IPS-NIHi7 (cell line): Measurements from ENCODE around the gene DIPK1B.

Experiments used
- DNase-seq: peaks from one replicate; pipeline ENCODE4 v3.0.0; 2012; ENCODE audit warnings: mixed read lengths; ENCODE audit errors: extremely low spot score

Gene DIPK1B

DNA sequence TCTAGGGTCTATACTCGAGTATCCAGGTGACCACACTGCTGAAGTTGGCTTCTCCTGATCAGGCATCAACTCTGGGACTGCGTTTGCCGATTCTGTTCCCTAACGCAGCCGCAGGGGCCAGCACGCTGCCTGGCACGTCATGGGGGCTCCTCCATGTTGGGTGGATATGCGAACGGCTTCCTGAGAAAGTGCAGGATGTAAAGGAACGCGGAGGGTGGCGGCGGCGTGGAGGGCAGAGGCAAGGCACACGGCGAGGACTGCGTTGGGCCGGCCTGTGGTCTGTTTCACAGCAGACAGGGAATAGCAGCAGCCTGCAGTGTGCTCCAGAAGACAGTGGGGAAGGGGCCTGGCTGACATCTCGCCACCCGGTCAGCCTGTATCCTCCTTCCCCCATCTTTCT lies 26.6 kb downstream of the DIPK1B start:
- no peak for DNase-seq

DNA sequence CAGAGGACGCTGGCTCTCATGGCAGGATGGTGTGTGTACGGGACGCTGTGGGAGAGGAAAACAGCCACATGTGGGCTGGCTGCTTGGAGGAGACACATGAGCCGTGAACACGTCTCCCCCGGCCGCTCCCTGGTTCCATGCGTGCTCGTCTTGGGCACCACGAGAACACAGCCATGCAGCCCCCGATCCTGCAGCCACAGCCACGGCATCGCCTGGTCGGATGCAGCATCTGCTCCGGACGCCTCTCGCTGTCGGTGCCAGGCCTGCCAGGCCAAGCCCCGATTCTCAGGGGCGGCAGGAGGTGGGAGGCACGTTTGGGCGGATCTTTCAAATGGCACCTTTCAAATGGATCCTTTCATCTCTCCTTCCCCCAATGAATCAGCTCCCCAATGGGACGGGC lies 27.1 kb downstream of the DIPK1B start:
- DNase-seq: no peak

DNA sequence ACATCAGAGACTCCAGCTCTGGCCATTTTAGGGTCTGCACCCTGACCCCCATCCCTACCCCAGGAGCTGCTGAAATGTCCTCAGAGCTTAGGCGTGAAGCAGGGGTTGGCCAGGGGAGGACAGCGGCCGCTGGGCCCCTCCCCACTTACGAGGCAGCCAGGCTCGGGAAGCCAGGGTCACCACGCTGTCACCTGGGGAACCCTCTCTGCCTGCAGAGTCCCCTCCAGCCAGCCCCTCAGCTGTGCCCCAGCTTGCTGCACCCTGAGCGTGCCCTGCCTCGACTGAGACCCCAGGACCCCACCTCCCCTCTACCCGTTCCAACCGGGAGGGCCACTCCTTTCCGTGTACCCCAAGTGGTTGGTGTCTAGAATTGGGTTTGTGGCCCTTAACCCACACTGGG lies 27.7 kb downstream of the DIPK1B start:
- no peak for DNase-seq

DNA sequence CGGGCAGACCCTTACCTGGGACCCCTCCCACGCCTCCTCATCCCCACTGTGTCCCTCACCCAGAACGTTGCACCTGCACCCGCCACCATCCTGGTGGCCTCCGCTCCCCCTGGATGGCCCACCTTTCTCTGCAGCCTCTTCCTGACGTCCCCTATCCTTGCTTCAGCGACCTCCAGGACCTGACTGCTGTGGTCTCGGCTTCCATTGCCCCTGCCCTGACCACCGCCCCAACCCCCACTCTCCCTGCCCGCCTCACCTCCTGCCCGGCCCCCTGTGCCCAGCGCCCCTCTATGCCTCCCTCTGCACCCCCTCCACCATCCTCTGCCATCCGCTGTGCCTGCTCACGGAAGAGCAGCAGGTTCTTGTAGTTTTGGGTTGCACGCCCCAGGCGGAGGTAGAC lies 28.1 kb downstream of the DIPK1B start:
- DNase-seq: no peak

DNA sequence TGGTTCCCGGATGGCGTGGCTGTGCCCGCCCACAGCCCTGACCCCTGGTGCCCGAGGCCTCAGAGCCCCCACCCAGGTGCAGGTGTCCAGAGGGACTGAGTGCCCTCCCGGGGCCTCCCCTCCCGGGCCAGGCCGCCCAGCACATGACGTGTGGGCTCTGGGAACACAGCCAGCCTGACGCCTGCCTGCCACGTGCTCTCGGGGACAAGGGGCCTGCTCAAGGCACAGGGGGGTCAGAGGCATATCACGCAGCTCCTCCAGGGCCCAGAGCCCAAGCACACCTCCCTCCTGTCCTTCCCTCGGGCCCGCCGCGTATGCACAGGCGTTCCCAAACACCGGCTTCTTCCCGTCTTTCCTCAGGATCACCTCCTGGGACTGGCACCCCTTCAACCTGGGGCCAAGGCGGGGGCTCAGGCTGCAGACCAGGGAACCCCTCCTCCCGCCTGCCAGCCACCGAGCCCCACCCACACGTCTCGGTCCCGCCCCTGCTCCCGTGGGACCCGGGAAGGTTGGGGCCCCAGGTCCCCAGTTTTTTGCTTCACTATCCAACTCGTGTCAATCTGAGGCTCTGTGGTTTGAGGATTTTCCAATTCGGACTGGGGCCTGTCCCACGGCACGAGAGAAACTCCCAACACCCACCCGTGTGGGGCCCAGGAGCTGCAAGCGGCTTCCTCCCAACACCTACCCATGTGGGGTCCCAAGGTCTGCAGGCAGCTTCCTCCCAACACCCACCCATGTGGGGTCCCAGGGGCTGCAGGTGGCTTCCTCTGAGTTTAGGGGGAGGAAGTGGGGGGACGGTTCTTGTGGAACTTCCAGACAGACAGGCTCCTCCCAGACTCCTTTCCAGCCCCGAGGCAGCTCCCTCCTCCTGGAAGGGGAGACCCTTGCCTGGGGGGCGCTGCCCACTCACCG lies 28.9 kb downstream of the DIPK1B start:
- DNase-seq: no peak

DNA sequence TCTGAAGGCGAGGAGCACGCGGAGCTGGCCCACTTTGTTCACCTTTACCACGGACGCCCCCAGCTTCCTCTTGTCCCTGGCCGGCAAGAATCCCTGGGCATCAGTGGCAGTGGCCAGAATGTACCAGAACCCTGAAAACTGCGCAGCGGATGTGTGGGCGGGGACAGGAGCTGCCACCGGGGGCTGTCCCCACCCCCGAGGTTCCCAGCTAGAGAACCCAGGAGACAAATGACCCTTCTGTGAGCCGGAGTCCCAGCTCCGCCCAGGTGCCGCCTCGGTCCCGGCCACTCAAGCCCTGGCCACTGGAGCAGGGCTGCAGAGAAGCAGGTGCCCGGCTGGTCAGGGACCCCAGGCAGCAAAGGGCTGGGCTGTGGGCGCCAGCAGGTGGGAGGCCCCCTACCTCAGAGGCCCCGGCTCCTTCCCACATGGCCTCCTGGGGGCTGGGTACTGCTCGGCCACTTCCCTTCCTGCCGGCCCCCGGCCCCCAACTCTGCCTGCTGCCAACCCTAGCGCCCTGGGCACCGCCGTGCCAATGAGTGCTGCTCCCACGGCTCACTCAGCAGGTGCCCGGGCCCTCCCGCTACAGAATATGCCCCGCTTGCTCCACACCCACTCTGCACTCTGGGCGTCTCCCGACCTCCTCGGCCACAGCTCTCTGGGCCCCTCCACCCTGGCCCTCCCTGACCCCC lies 29.7 kb downstream of the DIPK1B start:
- no peak for DNase-seq

DNA sequence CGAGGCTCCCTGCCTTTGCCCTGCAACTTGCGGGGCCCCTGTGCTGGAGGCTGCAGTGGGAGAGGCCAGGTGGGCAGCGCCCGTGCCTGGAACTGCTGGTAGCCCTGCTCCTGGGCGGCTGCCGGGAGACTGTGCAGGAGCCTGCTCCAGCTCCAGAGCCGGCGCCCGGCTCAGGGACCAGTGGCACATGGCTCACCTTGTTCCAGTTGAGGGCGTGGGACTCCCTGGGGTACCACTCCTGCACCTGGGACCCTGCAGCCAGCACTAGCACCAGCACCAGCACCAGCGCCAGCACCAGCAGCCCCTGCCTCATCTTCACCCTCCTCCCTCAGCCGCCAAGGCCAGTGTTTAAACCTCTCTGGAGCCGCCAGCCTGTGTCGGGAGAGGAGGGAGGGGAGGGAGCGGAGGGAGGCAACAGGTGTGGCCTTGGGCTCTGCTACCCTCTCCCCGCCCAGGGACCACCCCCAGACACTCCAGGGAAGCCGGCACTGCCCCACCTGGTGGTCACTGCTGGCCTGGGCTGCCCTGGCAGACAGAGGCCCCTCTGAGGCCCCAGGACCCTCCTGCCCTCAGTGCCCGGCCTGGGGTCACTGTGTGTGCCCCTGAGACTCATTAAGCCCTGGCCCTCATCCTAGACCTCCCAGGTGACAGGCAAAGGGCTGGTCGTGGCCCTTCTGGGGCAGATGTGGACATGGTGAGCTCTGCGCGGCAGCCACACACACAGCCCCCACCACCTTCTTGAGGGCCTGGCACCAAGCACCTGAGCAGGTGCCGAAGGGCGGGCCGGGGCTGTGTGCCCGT lies 30.4 kb downstream of the DIPK1B start, which contains the start of gene LCN10:
LCN10 (minus strand) TSS at position 350 of the 801 bp plus-strand sequence; CDS start at position 313, 37 bp downstream.
- DNase-seq: peak; percentile 77

GRCh38 chr9:136743639-136744211 lies 31.4 kb downstream of the DIPK1B start:
- no peak for DNase-seq

DNA sequence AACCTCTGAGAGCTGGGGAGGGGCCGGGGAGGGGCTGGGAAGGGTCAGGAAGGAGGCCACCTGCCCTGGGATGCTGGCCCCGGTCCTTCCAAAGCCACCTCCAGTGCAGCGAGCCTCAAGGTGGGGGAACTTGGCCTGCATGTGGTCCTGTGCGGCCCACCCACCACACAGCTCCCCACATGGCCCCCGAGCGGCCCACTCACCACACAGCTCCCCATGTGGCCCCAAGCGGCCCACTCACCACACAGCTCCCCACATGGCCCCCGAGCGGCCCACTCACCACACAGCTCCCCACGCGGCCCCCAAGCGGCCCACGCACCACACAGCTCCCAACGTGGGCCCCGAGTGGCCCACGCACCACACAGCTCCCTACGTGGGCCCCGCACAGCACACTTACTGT lies 32.4 kb downstream of the DIPK1B start:
- DNase-seq: no peak

GRCh38 chr9:136745389-136746154 lies 33.2 kb downstream of the DIPK1B start:
- DNase-seq: no peak

DNA sequence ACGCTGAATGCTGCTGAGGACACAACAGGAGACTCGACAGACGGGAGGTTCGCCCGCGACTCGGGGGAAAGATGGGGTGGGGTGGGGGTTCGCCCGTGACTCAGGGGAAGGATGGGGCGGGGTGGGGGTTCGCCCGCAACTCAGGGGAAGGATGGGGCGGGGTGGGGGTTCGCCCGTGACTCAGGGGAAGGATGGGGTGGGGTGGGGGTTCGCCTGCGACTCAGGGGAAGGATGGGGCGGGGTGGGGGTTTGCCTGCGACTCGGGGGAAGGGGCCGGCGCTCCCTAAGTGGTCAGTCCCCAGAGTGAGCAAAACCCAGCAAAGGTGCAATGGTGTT lies 33.8 kb downstream of the DIPK1B start:
- DNase-seq: no peak

- DNase-seq: no peak
Observed at GRCh38 chr9:136746621-136747020, 34.2 kb downstream of the DIPK1B start.

DNA sequence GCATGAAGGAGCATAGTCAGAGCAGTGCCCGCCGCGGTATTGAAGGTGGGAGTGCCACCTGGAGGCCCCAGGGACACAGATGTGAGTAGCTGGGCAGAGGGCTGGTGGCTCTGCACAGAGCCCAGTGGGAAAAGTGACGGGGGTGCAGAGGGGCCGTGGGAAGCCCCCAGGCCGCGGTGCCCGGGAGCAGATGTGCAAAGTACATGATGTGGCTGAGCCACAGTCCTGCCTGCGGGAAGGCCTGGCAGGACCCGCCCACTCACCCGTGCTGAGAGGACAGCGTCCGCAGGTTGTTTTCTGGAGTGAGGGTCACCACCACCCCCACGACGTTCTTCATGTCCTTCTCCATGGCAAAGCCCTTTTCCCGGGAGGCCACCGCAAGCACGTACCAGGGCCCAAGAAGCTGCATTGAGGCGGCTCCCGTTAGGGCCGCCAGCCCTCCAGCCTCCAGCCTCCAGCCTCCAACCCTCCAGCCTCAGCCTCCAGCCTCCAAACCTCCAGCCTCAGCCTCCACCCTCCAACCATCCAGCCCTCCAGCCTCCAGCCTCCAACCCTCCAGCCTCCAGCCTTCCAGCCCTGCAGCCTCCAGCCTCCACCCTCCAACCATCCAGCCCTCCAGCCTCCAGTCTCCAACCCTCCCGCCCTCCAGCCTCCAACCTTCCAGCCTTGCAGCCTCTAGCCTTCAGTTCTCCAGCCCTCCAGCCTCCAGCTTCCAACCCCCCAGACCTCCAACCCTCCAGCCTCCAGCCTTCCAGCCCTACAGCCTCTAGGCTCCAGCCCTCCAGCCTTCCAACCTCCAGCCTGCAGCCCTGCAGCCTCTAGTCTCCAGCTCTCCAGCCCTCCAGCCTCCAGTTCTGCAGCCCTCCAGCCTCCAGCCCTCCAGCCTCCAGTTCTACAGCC lies 35.0 kb downstream of the DIPK1B start:
- DNase-seq: no peak

- no peak for DNase-seq
Observed at GRCh38 chr9:136748201-136748600, 35.8 kb downstream of the DIPK1B start, which contains the start of gene LCN6. TSS of gene LCN6 (minus strand) at chr9:136748525. CDS start at chr9:136748483, 42 bp downstream.

- DNase-seq: no peak
Observed at GRCh38 chr9:136748666-136749611, 36.6 kb downstream of the DIPK1B start.

GRCh38 chr9:136750526-136750925 lies 38.2 kb downstream of the DIPK1B start:
- DNase-seq: no peak

DNA sequence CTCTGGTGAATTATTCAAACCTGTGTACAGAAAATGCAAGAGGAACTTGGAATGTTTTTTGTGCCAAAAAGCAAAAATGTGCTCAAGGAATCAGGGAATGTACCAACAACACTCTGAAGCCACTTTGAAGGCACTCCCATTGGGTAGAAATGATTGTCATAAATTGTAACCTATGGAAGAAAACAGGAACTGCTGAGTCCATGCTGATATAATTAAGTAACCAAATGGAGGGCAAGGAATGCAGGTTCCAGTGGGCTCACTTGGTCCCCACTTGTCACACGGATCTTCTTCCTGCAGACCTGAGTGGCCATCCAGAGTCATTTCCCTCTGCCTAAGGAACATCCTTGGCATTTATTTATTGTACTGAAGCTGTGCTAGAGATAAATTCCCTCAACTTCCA lies 38.9 kb downstream of the DIPK1B start:
- no peak for DNase-seq

DNA sequence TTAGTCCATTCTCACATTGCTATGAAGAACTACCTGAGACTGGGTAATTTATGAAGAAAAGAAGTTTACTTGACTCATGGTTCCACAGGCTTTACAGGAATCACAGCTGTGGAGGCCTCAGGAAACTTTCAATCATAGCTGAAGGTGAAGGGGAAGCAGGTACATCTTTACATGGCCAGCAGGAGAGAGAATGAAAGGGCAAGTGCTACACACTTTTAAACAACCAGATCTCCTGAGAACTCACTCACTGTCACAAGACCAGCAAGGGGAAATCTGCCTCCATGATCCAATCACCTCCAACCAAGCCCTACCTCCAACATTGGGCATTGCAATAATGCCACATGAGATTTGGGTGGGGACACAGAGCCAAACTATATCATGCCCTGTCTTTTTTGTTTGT lies 39.4 kb downstream of the DIPK1B start:
- no peak for DNase-seq
